SK-MEL-5 (cell line): ENCODE data around the gene NPAT. TPM values are rescaled to one million over a fixed set of nuclear protein-coding genes. Genes with fewer than 3 reads are reported as not detected.

Experiments
- DNase-seq: peaks from one replicate; pipeline ENCODE4 v3.0.0-alpha.2; 2016; ENCODE audit warnings: low read depth, low spot score
- in situ Hi-C: cut with HindIII; loops from 2 replicates; pipeline ENCODE4 v1.10.0; 2016; ENCODE audit warnings: low sequenced_read_pairs, high pct_unique_total_duplicates, low pct_unique_long_range_greater_than_20kb
- polyA plus RNA-seq, 2 experiments: library from polyadenylated mRNA; depleted of rRNA; stranded (reverse); fragments of >200 nt; gene quantifications; 2 replicates each; pipeline ENCODE4 v1.2.3, GENCODE V29; 2015
- total RNA-seq: library from RNA; depleted of rRNA; stranded (reverse); fragments of >200 nt; shearing (Covaris generic); gene quantifications from 2 replicates; pipeline ENCODE4 v1.2.3, GENCODE V29; 2014; rRNA removed

The NPAT gene
- total RNA-seq = 25.4 and 26.6 TPM in 2 replicates
- 12.5 and 17.5 TPM in 2 replicates for polyA plus RNA-seq (2015; cell fraction: cytosol; rRNA removed)
- polyA plus RNA-seq (2015; cell fraction: nucleus; rRNA removed) = 41.8 and 42.5 TPM in 2 replicates

DNA sequence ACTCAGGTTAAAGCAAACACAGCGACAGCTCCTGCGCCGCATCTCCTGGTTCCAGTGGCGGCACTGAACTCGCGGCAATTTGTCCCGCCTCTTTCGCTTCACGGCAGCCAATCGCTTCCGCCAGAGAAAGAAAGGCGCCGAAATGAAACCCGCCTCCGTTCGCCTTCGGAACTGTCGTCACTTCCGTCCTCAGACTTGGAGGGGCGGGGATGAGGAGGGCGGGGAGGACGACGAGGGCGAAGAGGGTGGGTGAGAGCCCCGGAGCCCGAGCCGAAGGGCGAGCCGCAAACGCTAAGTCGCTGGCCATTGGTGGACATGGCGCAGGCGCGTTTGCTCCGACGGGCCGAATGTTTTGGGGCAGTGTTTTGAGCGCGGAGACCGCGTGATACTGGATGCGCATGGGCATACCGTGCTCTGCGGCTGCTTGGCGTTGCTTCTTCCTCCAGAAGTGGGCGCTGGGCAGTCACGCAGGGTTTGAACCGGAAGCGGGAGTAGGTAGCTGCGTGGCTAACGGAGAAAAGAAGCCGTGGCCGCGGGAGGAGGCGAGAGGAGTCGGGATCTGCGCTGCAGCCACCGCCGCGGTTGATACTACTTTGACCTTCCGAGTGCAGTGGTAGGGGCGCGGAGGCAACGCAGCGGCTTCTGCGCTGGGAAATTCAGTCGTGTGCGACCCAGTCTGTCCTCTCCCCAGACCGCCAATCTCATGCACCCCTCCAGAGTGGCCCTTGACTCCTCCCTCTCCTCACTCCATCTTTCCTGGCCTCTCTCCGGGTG is at the start of gene NPAT, which contains the start of gene ATM:
NPAT (minus strand) TSS at position 65 of the 774 bp plus-strand sequence. CDS start 102 bp downstream, outside the sequence.
ATM (plus strand) TSS at position 494 of the 774 bp plus-strand sequence. CDS start 4,558 bp downstream, outside the sequence.
- DNase-seq = peak; percentile 98
- in situ Hi-C loops = no loop called here

GRCh38 chr11:108269583-108269982 is 47.1 kb upstream of the NPAT start:
- in situ Hi-C loops = no loop called here
- DNase-seq = no peak

DNA sequence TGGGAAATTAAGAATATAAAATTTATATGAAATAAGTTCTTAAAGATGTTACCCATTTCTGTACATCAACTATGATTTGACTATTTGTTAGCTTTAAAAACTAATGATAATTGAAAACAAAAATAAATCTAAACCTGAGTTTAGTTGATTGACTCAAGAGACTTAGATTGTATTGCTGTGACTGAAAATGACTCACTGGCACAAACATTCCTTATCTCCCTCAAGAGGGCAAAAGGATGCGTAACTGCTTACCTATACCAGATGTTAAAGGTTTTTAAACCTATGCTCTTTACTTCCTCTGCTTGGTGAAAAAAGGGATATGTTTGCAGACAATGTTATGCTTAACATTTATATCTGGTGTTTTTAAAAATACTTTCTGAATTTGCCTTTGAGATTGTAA is 30.7 kb upstream of the NPAT start:
- no peak for DNase-seq
- in situ Hi-C loops = no loop called here

GRCh38 chr11:108246885-108247284 is 24.4 kb upstream of the NPAT start:
- in situ Hi-C loops = no loop called here
- no peak for DNase-seq

DNA sequence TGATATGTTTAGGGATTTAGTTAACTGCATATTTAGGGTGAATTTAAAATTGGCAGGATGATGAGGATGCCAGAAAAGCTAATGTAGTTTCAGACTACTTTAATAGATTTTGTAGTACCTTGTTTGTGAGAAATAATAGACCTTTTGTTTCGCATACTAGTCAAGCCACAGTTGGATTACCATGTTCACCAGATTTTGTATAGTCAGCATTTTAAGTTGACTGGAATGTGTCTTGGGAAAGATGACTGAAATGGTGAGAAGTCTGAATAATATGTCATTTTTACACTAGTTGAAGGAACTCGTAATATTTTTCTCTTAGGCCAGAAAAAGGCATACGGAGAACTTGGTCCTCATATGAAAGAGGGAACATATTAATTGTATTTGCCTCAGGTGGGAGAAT is 23.9 kb upstream of the NPAT start:
- in situ Hi-C loops = no loop called here
- DNase-seq = no peak

- in situ Hi-C loops = no loop called here
These were observed 20.0 kb upstream of the NPAT start for GRCh38 chr11:108242422-108242821.

GRCh38 chr11:108241330-108242037 is 19.0 kb upstream of the NPAT start:
- no peak for DNase-seq
- in situ Hi-C loops = no loop called here

More at GRCh38 chr11:108242422-108242821, 20.0 kb upstream of the NPAT start:
- no peak for DNase-seq

DNA sequence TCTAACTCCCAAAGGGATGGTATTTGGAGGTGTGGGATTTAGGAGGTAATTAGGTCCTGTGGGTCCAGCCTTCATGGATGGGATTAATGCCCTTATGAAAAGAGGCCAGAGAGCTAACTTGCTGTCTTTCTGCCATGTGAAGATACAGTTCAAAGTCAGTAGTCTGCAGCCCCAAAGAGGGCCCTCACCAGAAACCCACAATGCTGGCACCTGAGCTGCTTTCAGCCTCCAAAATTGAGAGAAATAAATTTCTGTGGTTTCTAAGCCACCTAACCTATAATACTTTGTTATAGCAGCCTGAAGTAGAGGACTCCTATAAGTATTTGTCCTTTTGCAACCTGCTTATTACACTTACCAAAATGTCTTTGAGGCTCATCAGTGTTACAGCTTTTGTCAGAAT is 16.6 kb upstream of the NPAT start:
- DNase-seq = no peak
- in situ Hi-C loops = no loop called here

DNA sequence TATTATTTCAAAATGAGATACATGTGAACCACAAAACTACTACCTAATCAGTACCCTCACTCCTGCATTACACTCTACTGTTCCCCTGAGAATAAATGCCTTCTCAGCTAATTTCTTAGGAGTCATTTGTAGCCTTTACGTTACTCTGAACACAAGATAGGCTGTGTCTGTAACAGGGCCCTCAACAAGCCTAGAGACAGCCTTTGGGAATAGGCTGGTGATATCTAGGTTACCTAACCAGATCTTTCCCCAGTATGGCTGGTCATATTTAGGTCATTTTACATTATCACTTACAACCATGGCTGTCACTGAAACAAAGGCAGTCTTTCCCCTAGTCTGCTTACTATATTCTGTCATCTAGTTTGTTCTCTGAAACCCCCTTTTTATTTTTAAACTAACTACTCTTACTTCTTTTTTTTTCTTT is 14.6 kb upstream of the NPAT start:
- no peak for DNase-seq
- in situ Hi-C loops = no loop called here

DNA sequence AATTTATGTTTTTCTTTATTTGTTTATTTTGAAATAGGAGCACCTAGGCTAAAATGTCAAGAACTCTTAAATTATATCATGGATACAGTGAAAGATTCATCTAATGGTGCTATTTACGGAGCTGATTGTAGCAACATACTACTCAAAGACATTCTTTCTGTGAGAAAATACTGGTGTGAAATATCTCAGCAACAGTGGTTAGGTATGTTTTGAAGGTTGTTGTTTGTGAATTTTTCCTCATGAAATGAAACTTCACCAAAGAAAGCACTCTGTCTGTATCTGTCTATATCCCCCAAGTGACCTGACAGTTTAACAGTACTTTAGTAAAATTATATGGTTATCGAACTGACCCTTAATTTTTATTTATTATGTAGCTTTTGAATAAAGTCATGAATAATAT is 13.2 kb upstream of the NPAT start:
- DNase-seq = no peak
- in situ Hi-C loops = no loop called here

GRCh38 chr11:108235192-108235591 is 12.8 kb upstream of the NPAT start:
- in situ Hi-C loops = no loop called here
- no peak for DNase-seq

GRCh38 chr11:108233277-108233945 is 11.0 kb upstream of the NPAT start:
- in situ Hi-C loops = no loop called here
- no peak for DNase-seq

DNA sequence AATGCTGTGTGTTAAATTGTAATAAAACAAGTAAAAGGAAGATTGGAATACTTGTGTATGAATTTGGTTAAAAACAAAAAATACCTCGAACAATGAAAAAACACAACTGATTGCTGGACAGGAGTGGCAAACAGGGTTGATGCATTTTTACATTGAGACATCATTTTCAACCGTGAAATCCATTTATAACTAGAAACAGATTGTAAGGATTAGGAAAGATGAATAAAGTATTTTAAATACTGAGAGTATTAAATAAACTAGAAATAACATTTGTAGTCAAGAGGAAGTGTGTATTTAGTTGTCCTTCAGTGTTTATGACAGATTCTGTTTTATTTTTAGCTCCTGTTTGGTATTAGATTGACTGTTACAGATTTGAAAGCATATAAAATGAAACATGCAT is 5.8 kb upstream of the NPAT start:
- no peak for DNase-seq
- in situ Hi-C loops = no loop called here

- in situ Hi-C loops = no loop called here
- DNase-seq = no peak
These were observed 3.6 kb upstream of the NPAT start for GRCh38 chr11:108226036-108226435.

- peak; percentile 24 for DNase-seq
- in situ Hi-C loops = no loop called here
These were observed 2.7 kb upstream of the NPAT start for GRCh38 chr11:108224911-108225786.

DNA sequence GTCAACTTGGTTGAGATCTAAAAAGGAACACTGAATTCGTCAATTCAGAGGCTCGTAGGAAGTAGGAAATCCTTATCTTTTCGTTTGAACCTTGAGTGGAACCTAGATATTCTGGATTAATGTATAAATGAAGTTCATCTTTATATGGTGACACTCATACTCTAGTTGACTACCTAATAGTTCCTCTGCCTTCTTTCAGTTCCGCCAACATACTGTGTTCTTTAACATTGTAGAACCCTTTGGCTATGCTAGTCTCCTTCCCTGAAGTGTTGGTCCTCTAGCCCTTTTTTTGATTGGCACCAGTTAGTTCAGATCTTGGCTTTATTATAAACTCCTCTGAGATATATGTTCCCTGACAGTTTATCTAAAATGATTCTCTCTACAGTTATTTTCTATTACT is 1.9 kb upstream of the NPAT start:
- DNase-seq = no peak
- in situ Hi-C loops = no loop called here
